GM12865 (cell line): Measurements from ENCODE around the gene RAB40C.

Experiments
- DNase-seq: peaks from one replicate; pipeline ENCODE4 v3.0.0; 2010; ENCODE audit warnings: low read depth
- H3K4me3 ChIP-seq: 2 replicates; pipeline ENCODE4 v1.5.1; 2011; ENCODE audit warnings: mild to moderate bottlenecking, low read depth, low read length, control low read depth
- CTCF ChIP-seq: IDR thresholded peaks from 2 replicates; pipeline ENCODE4 v1.5.1; 2011; ENCODE audit warnings: low read length, control low read depth, low read depth, inconsistent platforms; ENCODE audit not compliant: insufficient read depth; ENCODE audit errors: missing control alignments

Gene RAB40C

DNA sequence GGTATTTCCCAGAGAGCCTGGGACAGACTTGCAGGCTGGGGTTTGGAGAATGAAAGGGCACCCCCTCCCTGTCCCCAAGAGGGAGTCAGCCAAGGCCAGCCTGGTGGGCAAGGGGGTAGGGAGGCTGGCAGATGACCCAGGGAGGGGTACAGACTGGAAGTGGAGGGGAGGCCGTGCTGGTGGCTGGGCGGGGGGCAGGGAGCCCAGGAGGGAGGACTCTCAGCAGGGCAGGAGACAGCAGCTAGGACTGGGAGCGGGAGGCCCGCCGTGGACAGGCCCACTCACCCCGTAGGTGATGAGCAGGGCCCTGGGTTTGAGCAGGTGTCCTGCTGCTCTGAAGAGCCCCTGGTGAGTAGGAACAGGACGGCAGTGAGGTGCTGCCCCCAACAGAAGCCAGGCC is 45.1 kb downstream of the RAB40C start:
- no peak for TF ChIP-seq CTCF
- peak overlapping the region; percentile 69 for H3K4me3 ChIP-seq
- DNase-seq = no peak

DNA sequence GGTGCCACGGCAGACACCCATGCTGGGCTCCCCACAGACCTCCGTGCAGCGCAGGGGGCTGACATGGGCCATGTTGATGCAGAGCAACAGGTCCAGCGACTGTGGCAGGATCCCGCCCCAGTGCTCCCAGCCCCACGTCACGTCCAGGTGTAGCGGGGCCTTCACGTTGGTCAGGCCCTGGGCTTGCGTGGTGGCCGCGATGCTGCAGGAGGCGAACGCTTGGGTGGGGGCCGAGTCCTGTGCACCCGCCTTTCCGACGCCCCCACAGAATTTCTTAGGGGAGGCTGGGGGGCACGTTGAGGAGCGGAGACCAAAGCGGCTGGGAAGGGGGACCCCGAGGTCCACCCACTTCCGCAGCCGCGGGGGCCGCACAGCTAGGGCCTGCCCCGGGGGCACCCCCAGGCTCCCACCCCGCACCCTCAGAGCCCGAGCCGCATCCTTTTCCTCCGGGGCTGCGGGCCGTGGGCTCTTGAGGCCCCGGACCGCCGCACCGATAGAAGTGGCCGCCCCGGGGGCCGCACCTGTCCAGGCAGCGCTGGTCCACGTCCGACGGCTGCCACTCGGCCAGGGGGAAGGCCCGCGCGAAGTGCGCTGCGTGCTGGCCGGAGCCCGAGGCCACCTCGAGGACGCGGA is 45.8 kb downstream of the RAB40C start:
- TF ChIP-seq CTCF = no peak
- DNase-seq = no peak
- H3K4me3 ChIP-seq = peak overlapping the region; percentile 69

DNA sequence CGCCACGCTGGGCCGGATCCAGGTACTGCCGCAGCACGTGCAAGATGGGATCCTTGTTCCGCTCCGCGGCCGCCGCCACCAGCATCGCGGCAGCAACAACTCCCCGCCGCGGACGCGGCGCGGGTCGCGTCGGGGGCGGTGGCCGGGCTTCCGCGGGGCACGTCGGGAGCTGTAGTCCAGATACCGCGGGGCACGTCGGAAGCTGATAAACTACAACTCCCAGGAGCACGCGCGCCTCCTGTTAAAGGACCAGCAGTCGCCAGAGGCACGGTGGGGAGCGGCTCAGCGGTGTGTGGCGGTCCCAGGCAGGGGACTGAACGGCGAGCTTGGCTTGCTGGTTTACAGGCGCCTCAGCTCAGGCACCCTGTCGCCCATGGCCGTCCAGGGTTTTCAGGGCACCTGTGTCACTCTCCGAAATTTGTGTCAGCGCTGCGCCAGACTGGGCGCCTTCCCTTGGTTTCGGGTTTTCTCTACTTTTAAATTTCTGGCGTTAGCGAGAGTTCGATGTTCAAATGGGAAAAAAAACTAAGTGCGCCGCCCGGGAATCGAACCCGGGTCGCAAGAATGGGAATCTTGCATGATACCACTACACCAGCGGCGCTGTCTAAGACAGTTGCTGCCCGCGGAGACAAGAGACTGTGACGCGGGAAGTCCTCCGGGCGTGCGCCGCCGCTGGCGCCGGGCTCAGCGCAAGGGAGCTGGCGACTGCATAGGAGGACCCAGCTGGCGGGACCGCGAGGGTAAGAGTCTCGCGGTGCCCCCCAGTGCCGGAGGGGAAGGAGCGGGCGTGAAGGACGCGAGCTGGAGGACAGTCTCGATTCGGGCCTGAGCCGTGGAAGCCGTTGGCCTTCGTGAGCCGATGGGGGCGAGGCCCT is 46.6 kb downstream of the RAB40C start, which contains the start of gene METTL26:
TSS of gene METTL26 (minus strand) at position 100 of the 875 bp plus-strand sequence. CDS start at position 85, 15 bp downstream.
- TF ChIP-seq CTCF = no peak
- peak; percentile 97 for DNase-seq
- H3K4me3 ChIP-seq = peak within 1 kb of the TSS; percentile 69

- H3K4me3 ChIP-seq = peak overlapping the region; percentile 69
- DNase-seq = peak; percentile 95
- TF ChIP-seq CTCF = no peak
Observed at GRCh38 chr16:637081-638018, 47.5 kb downstream of the RAB40C start.

GRCh38 chr16:638034-638543 is 48.2 kb downstream of the RAB40C start:
- DNase-seq = no peak
- no peak overlapping the region for H3K4me3 ChIP-seq
- no peak for TF ChIP-seq CTCF

- no peak for DNase-seq
- H3K4me3 ChIP-seq = no peak overlapping the region
- TF ChIP-seq CTCF = no peak
Observed at GRCh38 chr16:638836-639235, 49.0 kb downstream of the RAB40C start.
